Adrenal gland (tissue), 12 donors: ENCODE results near the gene SLC12A5. TPM values are rescaled to one million over a fixed set of nuclear protein-coding genes. Genes with fewer than 3 reads are reported as not detected.

ENCODE experiments used
- DNase-seq, 7 donors: peaks; one replicate each; pipeline ENCODE4 v3.0.0-alpha.2; 2019 to 2020
- H3K27ac ChIP-seq, 5 donors: fragments of 200-600 bp; sonication (generic) in 4 of 5; 1 replicate in 3 of 5; 2 replicates in 2 of 5; pipeline versions ENCODE4 v1.5.1 to v1.8.0; 2016 to 2020; ENCODE audit warnings: mild to moderate bottlenecking in 1 of 5
- H3K27me3 ChIP-seq: fragments of 200-600 bp; 2 replicates; pipeline ENCODE4 v1.8.0; 2021
- H3K36me3 ChIP-seq, 2 donors: fragments of 200-600 bp; replicated peaks in 1 of 2; 1 replicate in 1 of 2; 2 replicates in 1 of 2; pipeline versions ENCODE4 v1.5.1 to v1.8.0; 2018 to 2022
- H3K4me1 ChIP-seq, 2 donors: fragments of 200-600 bp; replicated peaks in 1 of 2; 1 replicate in 1 of 2; 2 replicates in 1 of 2; pipeline versions ENCODE4 v1.5.1 to v1.8.0; 2018 to 2021
- H3K4me3 ChIP-seq, 4 donors: fragments of 200-600 bp; sonication (generic) in 3 of 4; one replicate each; pipeline ENCODE4 v1.5.1; 2016 to 2018
- H3K9me3 ChIP-seq, 3 donors: fragments of 200-600 bp; sonication (generic) in 1 of 3; replicated peaks in 1 of 3; 1 replicate in 2 of 3; 2 replicates in 1 of 3; pipeline versions ENCODE4 v1.5.1 to v1.8.0; 2016 to 2021
- CTCF ChIP-seq, 6 experiments: fragments of 450-650 bp in 4 of 6; fragments of 200-600 bp in 2 of 6; sonication (generic) in 1 of 6; IDR thresholded peaks; 1 replicate in 5 of 6; 2 replicates in 1 of 6; pipeline versions ENCODE4 v1.5.1 to v1.8.0; 2016 to 2021; ENCODE audit warnings: antibody characterized with exemption in 6 of 6, mild to moderate bottlenecking in 2 of 6, moderate library complexity in 1 of 6
- POLR2A ChIP-seq, 2 donors: fragments of 450-650 bp; IDR thresholded peaks; one replicate each; pipeline ENCODE4 v1.6.1; 2017; ENCODE audit warnings: antibody characterized with exemption in 2 of 2, mild to moderate bottlenecking in 2 of 2, moderate library complexity in 1 of 2
- WGBS, 4 donors: extraction: QIAGEN DNeasy Blood & Tissue Kit in 2 of 4; methylation state at CpG; one replicate each; pipeline versions ENCODE4 v1.1.5 to v1.1.7; 2013 to 2017; 5-methylcytosine and 5-hydroxymethylcytosine counted together
- intact Hi-C, 2 donors: fragments of 100-400 bp; cut with DNase I; formaldehyde crosslinking; loops; one replicate each; pipeline versions ENCODE4 v1.14.1 to v1.15.0; 2022 to 2023
- polyA plus RNA-seq, 3 donors: library from polyadenylated mRNA; stranded (reverse); fragments of 200-250 nt in 2 of 3; fragments of 350-450 nt in 1 of 3; fragmentation: Illumina TruSeq in 1 of 3; extraction: RNeasy Lipid Tissue Mini Kit (QIAGEN cat#74804) in 1 of 3; gene quantifications; one replicate each; pipeline ENCODE4 v1.2.3, GENCODE V29; 2013 to 2014
- total RNA-seq, 9 donors: library from RNA; depleted of rRNA in 4 of 9; stranded (reverse); fragments of >200 nt in 4 of 9; fragments of 120-200 nt in 1 of 9; fragmentation: NEBNext Ultra II Directional in 1 of 9; extraction: Animal tissue kit (Norgen Biotek cat#: 25700) in 1 of 9; gene quantifications; one replicate each; pipeline versions ENCODE4 v1.1.0 to v1.2.4, GENCODE V29; 2013 to 2023
- donor health status: healthy with polysubstance abuse.
- donor health status: Bipolar disorder and iron deficiency.
- donor health status: DM: yes; HTN: yes; CAD: no.
- donor health status: DM: no; HTN: no; CAD: no.
- donor health status: DM: no; HTN: no; CAD: no.
- donor health status: DM: yes; HTN: yes; CAD: no.

Gene SLC12A5
- total and polyA plus RNA-seq, 12 donors: 0.30 to 121 (median 16.2) TPM

DNA sequence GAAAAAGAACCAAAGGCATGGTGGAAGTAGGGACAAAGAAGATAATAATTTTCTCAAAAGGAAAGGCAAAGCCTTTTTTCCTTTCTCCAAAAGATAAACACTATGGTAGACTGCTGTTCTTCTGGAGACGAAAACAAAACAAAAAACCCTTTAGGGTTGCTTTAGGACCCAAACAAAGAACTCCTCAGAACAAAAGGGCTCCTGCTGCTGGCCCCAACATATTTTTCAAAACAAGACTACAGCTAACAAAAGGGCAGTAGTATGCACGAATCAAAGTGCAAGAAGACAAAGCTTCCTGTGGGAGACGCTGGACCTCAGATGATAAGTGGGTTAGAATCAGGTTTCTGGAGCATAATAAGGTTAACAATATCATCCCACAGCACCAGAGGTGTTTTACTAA, 45.0 kb downstream of the SLC12A5 start:
- 75 to 81% (median 78%) methylated on average over 3 of the region's 3 CpGs for WGBS, 4 donors
- peaks cover 0 to 59% of the 10 kb centered on the region in 2 donors for H3K36me3 ChIP-seq
- H3K27ac ChIP-seq: no peak overlapping the region
- intact Hi-C loops: loop anchor here in 1 of 2 donors (10.0 kb wide), 1 partner anchor 49 kb away; the partner anchor contains the start of gene SLC12A5
- H3K4me3 ChIP-seq: no peak overlapping the region
- peaks cover 0 to 10% of the 10 kb centered on the region in 2 donors for H3K4me1 ChIP-seq
- H3K27me3 ChIP-seq: no peaks in the 10 kb centered on the region
- no peak for DNase-seq
- TF ChIP-seq CTCF (IDR thresholded peaks at IDR 0.05) (no peak), POLR2A (IDR thresholded peaks at IDR 0.05) (no peak)
- no peaks in the 10 kb centered on the region for H3K9me3 ChIP-seq

GRCh38 chr20:46076806-46077205, 47.8 kb downstream of the SLC12A5 start:
- intact Hi-C loops: loop anchor here in 1 of 2 donors (10.0 kb wide), 1 partner anchor 52 kb away; the partner anchor contains the start of gene SLC12A5
- Histone ChIP-seq H3K4me3 (no peak overlapping the region), H3K9me3 (no peaks in the 10 kb centered on the region), H3K27ac (no peak overlapping the region), H3K27me3 (no peaks in the 10 kb centered on the region), H3K4me1 (peaks cover 0 to 22% of the 10 kb centered on the region in 2 donors), H3K36me3 (peaks cover 0 to 53% of the 10 kb centered on the region in 2 donors)
- 84 to 98% (median 93%) methylated on average over 7 of the region's 7 CpGs for WGBS, 4 donors
- no peak for DNase-seq
- no peak for TF ChIP-seq CTCF (IDR thresholded peaks at IDR 0.05)
- no peak for TF ChIP-seq POLR2A (IDR thresholded peaks at IDR 0.05)

- TF ChIP-seq CTCF (IDR thresholded peaks at IDR 0.05) (no peak), POLR2A (IDR thresholded peaks at IDR 0.05) (no peak)
- no peak for DNase-seq
- Histone ChIP-seq H3K27me3 (no peaks in the 10 kb centered on the region), H3K36me3 (peaks cover 0 to 53% of the 10 kb centered on the region in 2 donors), H3K9me3 (no peaks in the 10 kb centered on the region), H3K4me1 (peaks cover 4 to 29% of the 10 kb centered on the region in 2 donors), H3K27ac (no peak overlapping the region), H3K4me3 (no peak overlapping the region)
- WGBS, 4 donors: 92 to 97% (median 94%) methylated on average over 8 of the region's 8 CpGs
- intact Hi-C loops: loop anchor here in 1 of 2 donors (10.0 kb wide), 1 partner anchor 53 kb away; the partner anchor contains the start of gene SLC12A5
Measured at GRCh38 chr20:46077642-46078305, 48.8 kb downstream of the SLC12A5 start.

- peaks cover 4 to 41% of the 10 kb centered on the region in 2 donors for H3K4me1 ChIP-seq
- H3K4me3 ChIP-seq: no peak overlapping the region
- WGBS, 4 donors: 82 to 86% (median 85%) methylated on average over 6 to 7 of the region's 7 CpGs
- no peaks in the 10 kb centered on the region for H3K9me3 ChIP-seq
- no peaks in the 10 kb centered on the region for H3K27me3 ChIP-seq
- no peak overlapping the region for H3K27ac ChIP-seq
- intact Hi-C loops: loop anchor here in 1 of 2 donors (10.0 kb wide), 1 partner anchor 54 kb away; the partner anchor contains the start of gene SLC12A5
- no peak for DNase-seq
- no peak for TF ChIP-seq POLR2A (IDR thresholded peaks at IDR 0.05)
- no peak for TF ChIP-seq CTCF (IDR thresholded peaks at IDR 0.05)
- H3K36me3 ChIP-seq: peaks cover 0 to 48% of the 10 kb centered on the region in 2 donors
Measured at GRCh38 chr20:46078954-46079353, 49.9 kb downstream of the SLC12A5 start.
